ENCODE results near the gene EXD3. TPM values are rescaled to one million over a fixed set of nuclear protein-coding genes. Genes with fewer than 3 reads are reported as not detected.

EXD3 gene
- total and polyA plus RNA-seq, 2 of the 4 experiments (the other 2 are of a cell fraction): 1.1 to 7.4 TPM

DNA sequence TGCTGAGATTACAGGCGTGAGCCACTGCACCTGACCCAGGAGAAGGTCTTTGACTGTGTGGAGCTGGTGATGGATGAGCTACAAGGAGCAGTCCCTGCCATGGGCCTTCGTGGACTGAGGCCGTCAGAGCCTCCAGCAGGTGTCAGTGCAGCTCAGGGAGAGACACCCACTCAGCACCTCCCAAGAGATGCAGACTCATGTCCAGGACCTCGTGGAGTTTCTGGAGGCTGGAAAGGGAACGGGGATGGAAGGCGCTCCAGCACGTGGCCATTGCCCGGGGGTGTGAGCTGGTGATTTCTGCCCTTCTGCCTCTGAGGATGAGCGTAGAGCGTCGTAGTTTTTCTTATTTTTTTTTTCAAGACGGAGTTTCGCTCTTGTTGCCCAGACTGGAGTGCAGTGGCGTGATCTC lies 136.0 kb downstream of the EXD3 start:
- no TSS peak for BruUV-seq (replicated peaks)
- Histone ChIP-seq H2BK15ac (ENCODE audit: low read depth, low read length) (no peak overlapping the region), H3K9me1 (ENCODE audit: insufficient read depth, low read length) (no peaks in the 10 kb centered on the region), H3K27me3 (ENCODE audit: control insufficient read depth, insufficient read depth, low read length) (no peaks in the 10 kb centered on the region), H2BK120ac (ENCODE audit: low read depth, low read length) (no peak overlapping the region), H2AFZ (replicated peaks; ENCODE audit: low read length, poor library complexity) (peak overlapping the region; percentile 13), H2BK5ac (ENCODE audit: low read depth, low read length, poor library complexity, severe bottlenecking) (no peak overlapping the region), H2AK9ac (replicated peaks; ENCODE audit: low read depth, low read length, poor library complexity) (peak overlapping the region; percentile 70), H2AK5ac (ENCODE audit: low read depth, low read length) (no peak overlapping the region), H3K4me2 (ENCODE audit: low read depth, low read length) (no peak overlapping the region), H3K4ac (ENCODE audit: low read depth, low read length) (no peak overlapping the region), H4K8ac (ENCODE audit: low read depth in 2 of 2, low read length in 2 of 2) (no peak overlapping the region), H3K4me1 (ENCODE audit: control insufficient read depth, insufficient read depth, low read length) (no peaks in the 10 kb centered on the region), H3K4me3 (ENCODE audit: insufficient read depth, low read depth, low read length) (no peak overlapping the region), H4K20me1 (ENCODE audit: insufficient read depth, low read length) (peaks cover 8% of the 10 kb centered on the region), H4K91ac (ENCODE audit: insufficient read depth, low read depth, low read length) (no peak overlapping the region), H3K56ac (ENCODE audit: extremely low read depth, insufficient read depth, low read length) (no peak overlapping the region), H3K36me3 (ENCODE audit: control insufficient read depth, insufficient read depth, low read length) (peaks cover 10% of the 10 kb centered on the region), H3K79me1 (ENCODE audit: low read depth in 1 of 2, low read length in 2 of 2) (peaks cover 0 to 10% of the 10 kb centered on the region in 2 experiments; a peak in 2 of 4 replicates), H3K23ac (ENCODE audit: low read depth, low read length) (no peak overlapping the region), H4K5ac (ENCODE audit: low read depth, low read length) (no peak overlapping the region), H3K18ac (ENCODE audit: low read depth, low read length) (no peak overlapping the region), H3K14ac (replicated peaks; ENCODE audit: low read depth, low read length) (no peak overlapping the region), H3K27ac (ENCODE audit: insufficient read depth, low read length) (no peak overlapping the region), H3K9ac (ENCODE audit: low read depth, low read length) (no peak overlapping the region), H2BK20ac (ENCODE audit: low read depth, low read length) (no peak overlapping the region), H3K9me3 (ENCODE audit: control insufficient read depth, insufficient read depth, low read length) (no peaks in the 10 kb centered on the region)
- TF ChIP-seq, protein P1, sequence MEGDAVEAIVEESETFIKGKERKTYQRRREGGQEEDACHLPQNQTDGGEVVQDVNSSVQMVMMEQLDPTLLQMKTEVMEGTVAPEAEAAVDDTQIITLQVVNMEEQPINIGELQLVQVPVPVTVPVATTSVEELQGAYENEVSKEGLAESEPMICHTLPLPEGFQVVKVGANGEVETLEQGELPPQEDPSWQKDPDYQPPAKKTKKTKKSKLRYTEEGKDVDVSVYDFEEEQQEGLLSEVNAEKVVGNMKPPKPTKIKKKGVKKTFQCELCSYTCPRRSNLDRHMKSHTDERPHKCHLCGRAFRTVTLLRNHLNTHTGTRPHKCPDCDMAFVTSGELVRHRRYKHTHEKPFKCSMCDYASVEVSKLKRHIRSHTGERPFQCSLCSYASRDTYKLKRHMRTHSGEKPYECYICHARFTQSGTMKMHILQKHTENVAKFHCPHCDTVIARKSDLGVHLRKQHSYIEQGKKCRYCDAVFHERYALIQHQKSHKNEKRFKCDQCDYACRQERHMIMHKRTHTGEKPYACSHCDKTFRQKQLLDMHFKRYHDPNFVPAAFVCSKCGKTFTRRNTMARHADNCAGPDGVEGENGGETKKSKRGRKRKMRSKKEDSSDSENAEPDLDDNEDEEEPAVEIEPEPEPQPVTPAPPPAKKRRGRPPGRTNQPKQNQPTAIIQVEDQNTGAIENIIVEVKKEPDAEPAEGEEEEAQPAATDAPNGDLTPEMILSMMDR (conservative IDR thresholded peaks at IDR 0.05; ENCODE audit: low read depth, low read length): peak; percentile 55
- TF ChIP-seq SMC3 (IDR thresholded peaks at IDR 0.05; ENCODE audit: low read depth, low read length): peak; percentile 45
- no peak for TF ChIP-seq RCOR1 (IDR thresholded peaks at IDR 0.05; ENCODE audit: insufficient replicate concordance, low read length)
- TF ChIP-seq RAD21 (IDR thresholded peaks at IDR 0.05; ENCODE audit: low read length): peak; percentile 64
- ATAC-seq (ENCODE audit: low read depth) (peak; percentile 92), DNase-seq (peak; percentile 59)
- ChIA-PET CTCF (interaction anchor here (0.6 to 0.7 kb wide), 2 partner anchors 26 to 318 kb away, joined by 3 to 7 read pairs; no protein-coding TSS in a partner anchor), POLR2A (ENCODE audit: unreplicated experiment) (no interaction called here)
- dilution Hi-C loops (cut with HindIII; ENCODE audit: low sequenced_read_pairs, unreplicated experiment): no loop called here
- in situ Hi-C loops (cut with MboI; ENCODE audit: low sequenced_read_pairs): no loop called here
- WGBS, 2 experiments (ENCODE audit: extremely low coverage in 2 of 2, insufficient read length in 1 of 2): 63% methylated on average over 4 of the region's 14 CpGs; no CpG with 5 or more reads in 1 of the 2 experiments
- intact Hi-C loops (cut with micrococcal nuclease): loop anchor here (2.0 kb wide), 1 partner anchor 158 kb away; no protein-coding TSS in a partner anchor

Data from IMR-90 (cell line).